K562 treated with DMSO at 1 percent for 4 hours (cell line): ENCODE measurements around the gene RFC2. TPM values are rescaled to one million over a fixed set of nuclear protein-coding genes. Genes with fewer than 3 reads are reported as not detected.

Experiments used
- total RNA-seq: library from RNA; unstranded; fragments of 300-600 nt; gene quantifications from 2 replicates; pipeline ENCODE4 v1.2.3, GENCODE V29; 2022; ENCODE audit not compliant: insufficient read depth

The RFC2 gene
- 111 and 114 TPM in 2 replicates for total RNA-seq

DNA sequence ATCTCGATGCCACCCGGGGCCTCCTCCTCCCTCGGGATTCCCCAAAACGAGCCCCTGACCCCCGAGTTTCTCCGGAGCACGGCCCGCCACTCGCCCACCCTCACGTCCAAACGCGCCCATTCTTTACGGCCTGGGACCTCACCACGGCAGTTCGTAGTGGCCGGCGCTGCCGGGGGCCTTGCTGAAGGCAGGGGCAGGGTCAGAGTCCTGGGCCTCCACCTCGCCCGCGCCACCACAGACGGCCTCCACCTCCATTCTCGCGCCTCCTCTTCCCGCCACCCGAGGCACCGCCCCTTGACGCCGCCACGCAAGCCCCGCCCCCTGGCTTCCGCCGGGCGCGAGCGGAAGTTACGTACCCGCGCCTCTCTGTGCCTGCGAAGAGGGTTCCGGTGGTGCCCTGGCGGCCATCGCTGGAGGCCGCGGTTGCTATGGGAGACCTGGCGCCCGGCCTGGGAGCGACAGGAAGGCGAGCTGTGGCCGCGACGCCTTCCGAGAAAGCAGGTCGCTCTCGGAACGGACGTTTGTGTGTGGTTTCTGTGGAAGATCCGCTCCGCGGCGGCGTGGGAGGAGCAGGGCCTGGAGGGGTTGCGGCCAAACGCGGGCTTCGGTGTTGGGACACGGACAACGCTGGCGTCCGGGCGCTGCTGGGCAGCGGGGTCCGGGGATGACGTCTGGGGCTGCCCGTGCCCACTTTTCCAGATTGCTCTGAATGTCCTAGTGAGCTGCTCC lies at the start of gene RFC2:
Gene RFC2 (minus strand): TSS at position 271 of the 729 bp plus-strand sequence. CDS start 16 bp downstream, at position 255.

DNA sequence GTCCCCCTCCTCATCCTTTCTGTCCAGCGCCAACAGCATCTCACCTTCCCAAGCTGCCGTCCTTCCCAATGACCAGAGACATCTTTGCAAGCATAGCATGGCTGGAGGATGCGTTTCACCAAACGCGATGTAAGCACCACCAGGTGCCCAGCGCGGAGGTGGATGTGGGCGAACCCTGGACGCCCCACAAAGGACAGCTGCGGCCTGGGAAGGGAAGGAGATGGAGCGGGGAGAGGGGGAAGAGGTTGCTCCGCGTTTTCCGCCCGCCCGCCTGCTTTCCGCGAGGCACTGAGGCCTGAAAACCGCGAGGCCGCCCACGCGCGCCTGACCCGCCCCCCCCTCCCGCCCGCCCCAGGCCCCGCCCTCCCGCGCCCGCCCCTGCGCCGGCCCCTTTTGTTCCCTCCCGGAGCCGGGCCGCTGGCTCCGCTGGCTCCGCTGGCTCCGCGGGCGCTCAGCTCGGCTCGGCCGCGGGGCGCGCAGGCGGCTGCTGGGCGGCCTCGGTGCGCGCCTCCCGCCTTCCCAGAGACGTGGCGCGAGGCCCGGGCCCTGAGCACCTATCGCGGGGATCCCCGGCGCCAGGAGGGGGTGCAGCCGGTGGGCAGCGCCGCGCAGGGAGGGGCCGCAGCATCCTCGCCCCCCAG lies 34.9 kb upstream of the RFC2 start, which contains the start of gene CLIP2:
Gene CLIP2 (plus strand): TSS at position 390 of the 641 bp plus-strand sequence. CDS start 28,140 bp downstream, outside the sequence.

Other genes starting within 250 kb of the RFC2 start
- gene ELN, start 226.2 kb downstream of the RFC2 start, total RNA-seq: not detected in 2 replicates
- 14.0 and 16.8 TPM in 2 replicates for gene LIMK1, start 170.6 kb downstream of the RFC2 start, total RNA-seq
- 367 and 380 TPM in 2 replicates for gene EIF4H, start 80.0 kb downstream of the RFC2 start, total RNA-seq
- 1.7 TPM in 1 of 2 replicates, not detected in the other for gene LAT2, start 44.4 kb downstream of the RFC2 start, total RNA-seq
- gene CLIP2, start 35.0 kb upstream of the RFC2 start, total RNA-seq: 9.1 and 9.5 TPM in 2 replicates
- gene GTF2IRD1, start 199.5 kb upstream of the RFC2 start, total RNA-seq: 24.8 and 29.7 TPM in 2 replicates